Activated CD4-positive, CD25-positive, alpha-beta regulatory T cell treated with anti-CD3 and anti-CD28 coated beads, Interleukin-2, amount 50 U/mL, for 72 hours (primary cell): Measurements from ENCODE around the gene IL10RB.
A peak's percentile ranks its signal among the peaks of the same experiment; 100 is the strongest.
"Not testable (repeated sequence)": the region's sequence is repeated elsewhere in the genome, so short reads cannot be mapped to it uniquely, and the experiment has no call there.

Source experiments
- DNase-seq: peaks from one replicate; pipeline ENCODE4 v3.0.0; 2021

Gene IL10RB

GRCh38 chr21:33241846-33242245 is 24.3 kb upstream of the IL10RB start:
- no peak for DNase-seq

GRCh38 chr21:33242846-33243245 is 23.3 kb upstream of the IL10RB start:
- not testable (repeated sequence) for DNase-seq

- DNase-seq, result no peak
Measured at GRCh38 chr21:33244082-33244778, 21.9 kb upstream of the IL10RB start.

- DNase-seq, result no peak
Measured at GRCh38 chr21:33244779-33245105, 21.4 kb upstream of the IL10RB start.

- DNase-seq, result no peak
Measured at GRCh38 chr21:33245289-33245918, 20.8 kb upstream of the IL10RB start.

GRCh38 chr21:33246506-33246905 is 19.7 kb upstream of the IL10RB start:
- no peak for DNase-seq

GRCh38 chr21:33246963-33247362 is 19.2 kb upstream of the IL10RB start:
- DNase-seq, result no peak

- DNase-seq, result no peak
Measured at GRCh38 chr21:33247599-33247998, 18.6 kb upstream of the IL10RB start.

GRCh38 chr21:33249331-33250002 is 16.7 kb upstream of the IL10RB start:
- no peak for DNase-seq

- DNase-seq, result no peak
Measured at GRCh38 chr21:33251119-33251518, 15.0 kb upstream of the IL10RB start.

GRCh38 chr21:33253382-33253781 is 12.8 kb upstream of the IL10RB start:
- DNase-seq, result not testable (repeated sequence)

GRCh38 chr21:33254766-33255165 is 11.4 kb upstream of the IL10RB start:
- no peak for DNase-seq

- DNase-seq, result no peak
Measured at GRCh38 chr21:33255404-33255803, 10.8 kb upstream of the IL10RB start.

GRCh38 chr21:33256019-33256418 is 10.1 kb upstream of the IL10RB start:
- DNase-seq, result no peak

GRCh38 chr21:33257094-33257803 is 8.9 kb upstream of the IL10RB start:
- no peak for DNase-seq

- DNase-seq, result no peak
Measured at GRCh38 chr21:33258475-33258874, 7.7 kb upstream of the IL10RB start.

GRCh38 chr21:33259428-33259827 is 6.7 kb upstream of the IL10RB start:
- no peak for DNase-seq

GRCh38 chr21:33259995-33260394 is 6.2 kb upstream of the IL10RB start:
- DNase-seq, result no peak

- no peak for DNase-seq
Measured at GRCh38 chr21:33261635-33262034, 4.5 kb upstream of the IL10RB start.

- no peak for DNase-seq
Measured at GRCh38 chr21:33262921-33263320, 3.2 kb upstream of the IL10RB start.

- DNase-seq, result no peak
Measured at GRCh38 chr21:33264561-33264960, 1.6 kb upstream of the IL10RB start.

GRCh38 chr21:33265664-33266049 is 510 bp upstream of the IL10RB start:
- peak; percentile 38 for DNase-seq

- no peak for DNase-seq
Measured at GRCh38 chr21:33266789-33267135, 595 bp downstream of the IL10RB start.

- DNase-seq, result no peak
Measured at GRCh38 chr21:33267250-33267649, 1.1 kb downstream of the IL10RB start.
